WTC11 (cell line): Measurements from ENCODE around the gene MRPS15.

Source experiments
- TF ChIP-seq, protein P1 (sequence below): fragments of 200-600 bp; IDR thresholded peaks from 2 replicates; pipeline ENCODE4 v1.8.0; 2022; ENCODE audit warnings: antibody characterized with exemption
- TF ChIP-seq, protein P2 (sequence below): sonication (generic); formaldehyde crosslinking; IDR thresholded peaks from 2 replicates; pipeline ENCODE4 v1.8.1; 2023; ENCODE audit warnings: mild to moderate bottlenecking, missing genetic modification reagents, moderate library complexity
- TF ChIP-seq, protein P3 (sequence below): sonication (generic); formaldehyde crosslinking; IDR thresholded peaks from 2 replicates; pipeline ENCODE4 v1.8.0; 2023; ENCODE audit warnings: mild to moderate bottlenecking, missing genetic modification reagents

DNA sequence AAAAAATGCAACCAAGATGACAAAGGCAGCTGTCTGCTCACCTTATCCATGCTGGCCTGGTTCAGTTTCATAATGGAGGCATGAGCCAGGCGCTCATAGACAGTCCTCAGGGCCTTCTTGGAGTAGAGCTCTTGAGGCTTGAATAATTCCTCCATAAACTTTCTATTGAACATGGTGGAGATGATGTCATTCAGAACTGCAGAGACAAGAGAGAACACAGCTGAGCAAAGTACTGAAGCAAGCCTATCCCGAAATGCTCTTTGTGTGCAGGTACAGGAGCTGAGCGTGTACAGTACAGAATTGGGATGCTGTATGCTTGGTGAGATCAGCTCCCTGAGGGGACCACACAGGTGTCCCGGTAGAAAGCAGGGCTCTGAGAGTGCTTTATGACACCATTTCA lies 25.5 kb downstream of the MRPS15 start:
- TF ChIP-seq, protein P1, sequence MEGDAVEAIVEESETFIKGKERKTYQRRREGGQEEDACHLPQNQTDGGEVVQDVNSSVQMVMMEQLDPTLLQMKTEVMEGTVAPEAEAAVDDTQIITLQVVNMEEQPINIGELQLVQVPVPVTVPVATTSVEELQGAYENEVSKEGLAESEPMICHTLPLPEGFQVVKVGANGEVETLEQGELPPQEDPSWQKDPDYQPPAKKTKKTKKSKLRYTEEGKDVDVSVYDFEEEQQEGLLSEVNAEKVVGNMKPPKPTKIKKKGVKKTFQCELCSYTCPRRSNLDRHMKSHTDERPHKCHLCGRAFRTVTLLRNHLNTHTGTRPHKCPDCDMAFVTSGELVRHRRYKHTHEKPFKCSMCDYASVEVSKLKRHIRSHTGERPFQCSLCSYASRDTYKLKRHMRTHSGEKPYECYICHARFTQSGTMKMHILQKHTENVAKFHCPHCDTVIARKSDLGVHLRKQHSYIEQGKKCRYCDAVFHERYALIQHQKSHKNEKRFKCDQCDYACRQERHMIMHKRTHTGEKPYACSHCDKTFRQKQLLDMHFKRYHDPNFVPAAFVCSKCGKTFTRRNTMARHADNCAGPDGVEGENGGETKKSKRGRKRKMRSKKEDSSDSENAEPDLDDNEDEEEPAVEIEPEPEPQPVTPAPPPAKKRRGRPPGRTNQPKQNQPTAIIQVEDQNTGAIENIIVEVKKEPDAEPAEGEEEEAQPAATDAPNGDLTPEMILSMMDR: no peak
- TF ChIP-seq, protein P2, sequence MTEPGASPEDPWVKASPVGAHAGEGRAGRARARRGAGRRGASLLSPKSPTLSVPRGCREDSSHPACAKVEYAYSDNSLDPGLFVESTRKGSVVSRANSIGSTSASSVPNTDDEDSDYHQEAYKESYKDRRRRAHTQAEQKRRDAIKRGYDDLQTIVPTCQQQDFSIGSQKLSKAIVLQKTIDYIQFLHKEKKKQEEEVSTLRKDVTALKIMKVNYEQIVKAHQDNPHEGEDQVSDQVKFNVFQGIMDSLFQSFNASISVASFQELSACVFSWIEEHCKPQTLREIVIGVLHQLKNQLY (CRISPR knock-in tag): no peak
- TF ChIP-seq, protein P3, sequence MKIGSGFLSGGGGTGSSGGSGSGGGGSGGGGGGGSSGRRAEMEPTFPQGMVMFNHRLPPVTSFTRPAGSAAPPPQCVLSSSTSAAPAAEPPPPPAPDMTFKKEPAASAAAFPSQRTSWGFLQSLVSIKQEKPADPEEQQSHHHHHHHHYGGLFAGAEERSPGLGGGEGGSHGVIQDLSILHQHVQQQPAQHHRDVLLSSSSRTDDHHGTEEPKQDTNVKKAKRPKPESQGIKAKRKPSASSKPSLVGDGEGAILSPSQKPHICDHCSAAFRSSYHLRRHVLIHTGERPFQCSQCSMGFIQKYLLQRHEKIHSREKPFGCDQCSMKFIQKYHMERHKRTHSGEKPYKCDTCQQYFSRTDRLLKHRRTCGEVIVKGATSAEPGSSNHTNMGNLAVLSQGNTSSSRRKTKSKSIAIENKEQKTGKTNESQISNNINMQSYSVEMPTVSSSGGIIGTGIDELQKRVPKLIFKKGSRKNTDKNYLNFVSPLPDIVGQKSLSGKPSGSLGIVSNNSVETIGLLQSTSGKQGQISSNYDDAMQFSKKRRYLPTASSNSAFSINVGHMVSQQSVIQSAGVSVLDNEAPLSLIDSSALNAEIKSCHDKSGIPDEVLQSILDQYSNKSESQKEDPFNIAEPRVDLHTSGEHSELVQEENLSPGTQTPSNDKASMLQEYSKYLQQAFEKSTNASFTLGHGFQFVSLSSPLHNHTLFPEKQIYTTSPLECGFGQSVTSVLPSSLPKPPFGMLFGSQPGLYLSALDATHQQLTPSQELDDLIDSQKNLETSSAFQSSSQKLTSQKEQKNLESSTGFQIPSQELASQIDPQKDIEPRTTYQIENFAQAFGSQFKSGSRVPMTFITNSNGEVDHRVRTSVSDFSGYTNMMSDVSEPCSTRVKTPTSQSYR (CRISPR knock-in tag): no peak
